Measurements from ENCODE around the gene MACO1. TPM values are rescaled to one million over a fixed set of nuclear protein-coding genes. Genes with fewer than 3 reads are reported as not detected.

The MACO1 gene
- total and polyA plus RNA-seq, 3 experiments from 2014 or later: 7.5 to 15.6 (median 14.7) TPM

GRCh38 chr1:25520446-25521061 is 89.9 kb downstream of the MACO1 start:
- ChIA-PET POLR2A (interaction anchor here (0.7 to 2.4 kb wide), 2 partner anchors 17 to 37 kb away, joined by 5 to 10 read pairs; no protein-coding TSS in a partner anchor), CTCF (interaction anchor here (0.7 to 6.3 kb wide), 20 partner anchors 13 to 299 kb away, joined by 3 to 79 read pairs (median 4); partner anchors contain the start of genes LDLRAP1 and MTFR1L)
- peak overlapping the region in 7 of 8 donors; percentile 19 to 90 (median 65) for H3K27ac Mint-ChIP-seq
- Histone ChIP-seq H3K36me3 (ENCODE audit: insufficient read depth, low read length) (no peaks in the 10 kb centered on the region), H3K27ac (ENCODE audit: low read depth, low read length) (no peak overlapping the region), H3K4me3 (ENCODE audit: low read length) (no peak overlapping the region), H3K4me1 (ENCODE audit: insufficient read depth, low read length) (peaks cover 6% of the 10 kb centered on the region), H3K9me3 (ENCODE audit: low read length) (no peaks in the 10 kb centered on the region), H3K27me3 (ENCODE audit: insufficient read depth, low read length, poor library complexity, severe bottlenecking) (no peaks in the 10 kb centered on the region)
- DNase-seq: peak; percentile 43 to 77 (median 60)
- peaks cover 0 to 3% of the 10 kb centered on the region in 2 donors for H3K27me3 Mint-ChIP-seq
- H3K9me3 Mint-ChIP-seq: peaks cover 0 to 4% (median 0%) of the 10 kb centered on the region in 5 donors
- no peak overlapping the region for H3K4me3 Mint-ChIP-seq
- H3K36me3 Mint-ChIP-seq: no peaks in the 10 kb centered on the region
- H3K4me1 Mint-ChIP-seq: peaks cover 9 to 11% (median 10%) of the 10 kb centered on the region in 3 donors

DNA sequence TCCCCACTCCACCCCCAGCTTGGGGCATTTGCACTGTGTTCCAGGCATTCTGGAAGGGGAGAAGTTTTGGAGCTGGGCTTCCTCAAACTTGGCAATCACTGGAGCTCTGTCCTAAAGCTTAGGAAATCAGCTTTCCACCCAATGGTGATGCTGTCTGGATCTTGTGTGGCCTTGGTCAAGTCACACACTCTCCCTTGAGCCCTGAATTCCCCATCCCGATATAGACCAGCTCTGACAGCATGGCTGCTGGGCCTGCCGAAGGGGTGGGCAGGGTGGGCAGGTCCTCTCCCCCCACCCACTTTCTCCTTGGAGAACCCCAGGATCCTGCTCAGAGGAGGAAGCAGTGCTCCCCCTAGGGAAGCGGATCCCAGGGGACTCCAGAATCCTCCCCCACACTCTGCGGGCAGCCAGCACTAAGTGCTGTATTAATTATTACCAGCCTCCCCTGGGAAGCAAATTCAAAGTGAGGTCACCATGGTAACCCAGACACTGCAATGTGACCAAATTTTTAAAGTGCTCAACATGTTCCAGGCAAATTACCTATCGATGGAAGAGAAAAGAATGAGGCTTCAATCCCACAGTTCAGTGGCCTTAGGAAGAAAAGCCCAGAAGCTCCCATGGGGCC is 91.4 kb downstream of the MACO1 start:
- Mint-ChIP-seq H3K27me3 (peaks cover 0 to 4% of the 10 kb centered on the region in 2 donors), H3K9me3 (peaks cover 0 to 4% (median 0%) of the 10 kb centered on the region in 5 donors), H3K4me3 (no peak overlapping the region), H3K36me3 (no peaks in the 10 kb centered on the region), H3K4me1 (peaks cover 9 to 12% (median 11%) of the 10 kb centered on the region in 3 donors), H3K27ac (peak overlapping the region in 1 of 8 donors; percentile 63)
- no peaks in the 10 kb centered on the region for H3K36me3 ChIP-seq (ENCODE audit: insufficient read depth, low read length)
- DNase-seq: peak in 1 of 5 donors; percentile 3
- no peak overlapping the region for H3K27ac ChIP-seq (ENCODE audit: low read depth, low read length)
- no peak overlapping the region for H3K4me3 ChIP-seq (ENCODE audit: low read length)
- H3K27me3 ChIP-seq (ENCODE audit: insufficient read depth, low read length, poor library complexity, severe bottlenecking): no peaks in the 10 kb centered on the region
- POLR2A ChIA-PET: interaction anchor here (2.4 kb wide), 1 partner anchor 18 kb away, joined by 5 read pairs; no protein-coding TSS in a partner anchor
- H3K4me1 ChIP-seq (ENCODE audit: insufficient read depth, low read length): peaks cover 6% of the 10 kb centered on the region
- no peaks in the 10 kb centered on the region for H3K9me3 ChIP-seq (ENCODE audit: low read length)
- CTCF ChIA-PET: interaction anchor here (6.3 kb wide), 1 partner anchor 18 kb away, joined by 79 read pairs; no protein-coding TSS in a partner anchor

DNA sequence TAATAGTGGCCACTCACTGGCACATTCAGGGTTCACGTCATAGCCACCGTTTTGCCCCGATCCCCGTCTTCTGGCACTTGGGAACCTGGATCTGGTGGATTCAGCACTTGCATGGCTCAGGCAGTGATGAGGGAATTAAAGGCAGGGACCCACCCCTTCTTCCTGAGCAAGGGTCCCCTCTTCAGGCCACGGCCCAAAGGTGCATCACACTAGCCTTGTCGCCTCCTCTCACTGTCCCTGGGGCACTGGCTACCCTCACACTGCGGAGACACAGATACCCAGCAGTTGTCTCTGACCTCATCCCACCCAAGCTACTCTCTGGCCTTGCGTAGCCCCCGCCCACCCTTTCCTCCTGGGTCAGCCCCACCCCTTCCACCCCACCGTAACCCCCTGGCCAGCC is 92.8 kb downstream of the MACO1 start:
- Mint-ChIP-seq H3K9me3 (peaks cover 0 to 4% (median 0%) of the 10 kb centered on the region in 5 donors), H3K27ac (no peak overlapping the region), H3K36me3 (no peaks in the 10 kb centered on the region), H3K4me3 (no peak overlapping the region), H3K27me3 (peaks cover 0 to 4% of the 10 kb centered on the region in 2 donors), H3K4me1 (peaks cover 9 to 12% (median 11%) of the 10 kb centered on the region in 3 donors)
- Histone ChIP-seq H3K4me3 (ENCODE audit: low read length) (no peak overlapping the region), H3K9me3 (ENCODE audit: low read length) (no peaks in the 10 kb centered on the region), H3K4me1 (ENCODE audit: insufficient read depth, low read length) (peaks cover 6% of the 10 kb centered on the region), H3K36me3 (ENCODE audit: insufficient read depth, low read length) (no peaks in the 10 kb centered on the region), H3K27me3 (ENCODE audit: insufficient read depth, low read length, poor library complexity, severe bottlenecking) (no peaks in the 10 kb centered on the region), H3K27ac (ENCODE audit: low read depth, low read length) (no peak overlapping the region)
- CTCF ChIA-PET: interaction anchor here (6.3 kb wide), 1 partner anchor 19 kb away, joined by 79 read pairs; no protein-coding TSS in a partner anchor
- POLR2A ChIA-PET: no interaction called here
- peak in 1 of 5 donors; percentile 35 for DNase-seq

DNA sequence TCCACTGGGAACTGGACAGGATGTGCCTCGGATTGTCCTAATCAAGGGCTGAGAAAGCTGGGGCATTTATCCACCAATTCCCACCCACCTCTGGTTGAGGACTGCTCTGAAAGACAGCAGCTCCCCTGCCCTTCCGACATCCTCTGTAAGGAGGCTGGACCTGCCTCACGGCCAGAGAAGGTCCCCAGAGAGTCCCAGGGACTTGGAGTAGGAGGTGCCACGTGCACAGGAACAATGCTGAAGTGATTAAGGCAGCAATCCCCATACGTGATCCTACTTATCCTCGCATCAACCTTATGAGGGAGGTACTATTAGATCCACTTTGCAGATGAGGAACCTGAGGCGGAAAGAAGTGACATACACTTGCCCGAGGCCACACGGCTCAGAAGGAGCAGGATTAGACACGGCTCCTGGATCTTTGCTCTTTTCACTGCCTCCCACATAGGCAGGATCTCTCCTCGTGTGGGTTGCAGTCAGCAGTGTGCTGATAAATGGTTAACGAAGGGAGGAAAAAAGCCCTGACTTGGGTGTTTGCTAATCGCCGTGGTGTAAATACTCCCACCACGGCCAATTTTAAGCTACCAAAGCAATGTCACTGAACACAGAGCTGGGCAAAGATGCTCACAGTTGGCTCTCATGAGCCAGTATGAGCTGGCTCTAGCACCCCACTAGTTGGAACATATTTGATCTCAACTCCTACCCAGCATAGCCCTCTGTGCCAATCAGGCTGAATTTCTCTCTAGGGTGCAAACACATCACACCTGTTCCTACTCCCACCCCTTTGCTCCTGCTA is 94.1 kb downstream of the MACO1 start:
- Histone ChIP-seq H3K36me3 (ENCODE audit: insufficient read depth, low read length) (no peaks in the 10 kb centered on the region), H3K4me1 (ENCODE audit: insufficient read depth, low read length) (peaks cover 6% of the 10 kb centered on the region), H3K4me3 (ENCODE audit: low read length) (no peak overlapping the region), H3K27ac (ENCODE audit: low read depth, low read length) (no peak overlapping the region), H3K27me3 (ENCODE audit: insufficient read depth, low read length, poor library complexity, severe bottlenecking) (no peaks in the 10 kb centered on the region), H3K9me3 (ENCODE audit: low read length) (no peaks in the 10 kb centered on the region)
- H3K27me3 Mint-ChIP-seq: peaks cover 0 to 4% of the 10 kb centered on the region in 2 donors
- ChIA-PET CTCF (interaction anchor here (1.3 to 6.3 kb wide), 3 partner anchors 21 to 286 kb away, joined by 5 to 79 read pairs (median 8); no protein-coding TSS in a partner anchor), POLR2A (no interaction called here)
- H3K9me3 Mint-ChIP-seq: peaks cover 0 to 4% (median 0%) of the 10 kb centered on the region in 5 donors
- H3K4me3 Mint-ChIP-seq: no peak overlapping the region
- H3K36me3 Mint-ChIP-seq: no peaks in the 10 kb centered on the region
- H3K4me1 Mint-ChIP-seq: peaks cover 9 to 12% (median 11%) of the 10 kb centered on the region in 3 donors
- DNase-seq: no peak
- H3K27ac Mint-ChIP-seq: peak overlapping the region in 1 of 8 donors; percentile 6

- CTCF ChIA-PET: interaction anchor here (1.3 to 2.7 kb wide), 2 partner anchors 47 to 286 kb away, joined by 5 to 8 read pairs; no protein-coding TSS in a partner anchor
- no peak for DNase-seq
Measured at GRCh38 chr1:25525361-25525688, 94.6 kb downstream of the MACO1 start.

DNA sequence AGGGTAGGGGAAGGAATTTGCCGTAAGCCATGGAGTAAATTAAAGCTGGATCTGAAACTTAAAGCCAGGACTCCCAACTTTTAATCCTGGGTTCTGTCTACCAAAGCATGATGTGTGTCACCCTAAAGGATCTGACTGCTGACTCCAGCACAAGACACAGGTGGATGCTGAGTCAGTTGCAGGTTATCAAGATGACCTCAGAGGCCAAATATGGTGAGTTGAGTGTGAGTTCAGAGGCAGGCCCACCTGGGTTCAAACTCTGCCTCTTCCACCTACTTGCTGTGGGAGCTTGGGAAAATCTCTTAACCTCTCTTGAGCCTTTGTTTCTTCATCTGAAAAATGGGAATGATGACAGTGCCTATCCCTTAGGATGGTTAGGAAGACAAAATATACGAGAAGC is 96.1 kb downstream of the MACO1 start:
- Histone ChIP-seq H3K4me3 (ENCODE audit: low read length) (no peak overlapping the region), H3K4me1 (ENCODE audit: insufficient read depth, low read length) (no peaks in the 10 kb centered on the region), H3K27ac (ENCODE audit: low read depth, low read length) (no peak overlapping the region), H3K27me3 (ENCODE audit: insufficient read depth, low read length, poor library complexity, severe bottlenecking) (no peaks in the 10 kb centered on the region), H3K36me3 (ENCODE audit: insufficient read depth, low read length) (no peaks in the 10 kb centered on the region), H3K9me3 (ENCODE audit: low read length) (no peaks in the 10 kb centered on the region)
- Mint-ChIP-seq H3K36me3 (no peaks in the 10 kb centered on the region), H3K4me1 (peaks cover 0 to 5% (median 3%) of the 10 kb centered on the region in 3 donors), H3K27ac (peak overlapping the region in 1 of 8 donors; percentile 66), H3K27me3 (peaks cover 0 to 4% of the 10 kb centered on the region in 2 donors), H3K4me3 (no peak overlapping the region), H3K9me3 (peaks cover 0 to 4% (median 0%) of the 10 kb centered on the region in 5 donors)
- CTCF ChIA-PET: interaction anchor here (2.7 kb wide), 1 partner anchor 46 kb away, joined by 8 read pairs; no protein-coding TSS in a partner anchor
- no peak for DNase-seq
- POLR2A ChIA-PET: no interaction called here

More at GRCh38 chr1:25525361-25525688, 94.6 kb downstream of the MACO1 start:
- Mint-ChIP-seq H3K9me3 (peaks cover 0 to 4% (median 0%) of the 10 kb centered on the region in 5 donors), H3K36me3 (no peaks in the 10 kb centered on the region), H3K27me3 (peaks cover 0 to 4% of the 10 kb centered on the region in 2 donors), H3K4me3 (no peak overlapping the region), H3K27ac (no peak overlapping the region), H3K4me1 (peaks cover 7 to 9% (median 9%) of the 10 kb centered on the region in 3 donors)
- Histone ChIP-seq H3K4me1 (ENCODE audit: insufficient read depth, low read length) (peaks cover 6% of the 10 kb centered on the region), H3K36me3 (ENCODE audit: insufficient read depth, low read length) (no peaks in the 10 kb centered on the region), H3K27ac (ENCODE audit: low read depth, low read length) (no peak overlapping the region), H3K9me3 (ENCODE audit: low read length) (no peaks in the 10 kb centered on the region), H3K4me3 (ENCODE audit: low read length) (no peak overlapping the region), H3K27me3 (ENCODE audit: insufficient read depth, low read length, poor library complexity, severe bottlenecking) (no peaks in the 10 kb centered on the region)
- POLR2A ChIA-PET: no interaction called here

- Histone ChIP-seq H3K4me3 (ENCODE audit: low read length) (no peak overlapping the region), H3K27me3 (ENCODE audit: insufficient read depth, low read length, poor library complexity, severe bottlenecking) (no peaks in the 10 kb centered on the region), H3K36me3 (ENCODE audit: insufficient read depth, low read length) (no peaks in the 10 kb centered on the region), H3K4me1 (ENCODE audit: insufficient read depth, low read length) (no peaks in the 10 kb centered on the region), H3K9me3 (ENCODE audit: low read length) (no peaks in the 10 kb centered on the region), H3K27ac (ENCODE audit: low read depth, low read length) (no peak overlapping the region)
- no peak for DNase-seq
- peaks cover 0 to 4% of the 10 kb centered on the region in 2 donors for H3K27me3 Mint-ChIP-seq
- CTCF ChIA-PET: interaction anchor here (2.7 kb wide), 1 partner anchor 45 kb away, joined by 8 read pairs; no protein-coding TSS in a partner anchor
- H3K36me3 Mint-ChIP-seq: no peaks in the 10 kb centered on the region
- H3K9me3 Mint-ChIP-seq: peaks cover 0 to 4% (median 0%) of the 10 kb centered on the region in 5 donors
- H3K4me3 Mint-ChIP-seq: no peak overlapping the region
- peaks cover 0 to 5% (median 3%) of the 10 kb centered on the region in 3 donors for H3K4me1 Mint-ChIP-seq
- POLR2A ChIA-PET: no interaction called here
- H3K27ac Mint-ChIP-seq: no peak overlapping the region
Measured at GRCh38 chr1:25527226-25527846, 96.6 kb downstream of the MACO1 start.
